ENCODE measurements around the gene FBXL7. TPM values are rescaled to one million over a fixed set of nuclear protein-coding genes. Genes with fewer than 3 reads are reported as not detected.

The FBXL7 gene
- total and polyA plus RNA-seq, 2 donors (not counting 1 experiment from before 2014, with no cell fraction given) = not detected

GRCh38 chr5:15452781-15453180 lies 47.2 kb upstream of the FBXL7 start:
- Histone ChIP-seq H4K20me1 (ENCODE audit: control insufficient read depth, insufficient read depth, low read length, poor library complexity, severe bottlenecking) (no peaks in the 10 kb centered on the region), H3K4me1 (ENCODE audit: control insufficient read depth in 2 of 2, insufficient read depth in 2 of 2, low read length in 2 of 2) (no peaks in the 10 kb centered on the region), H2AFZ (ENCODE audit: insufficient read depth, low read depth, low read length, poor library complexity, severe bottlenecking) (no peak overlapping the region), H3K4me3 (ENCODE audit: control extremely low read depth in 1 of 5, extremely low read depth in 1 of 5, insufficient read depth in 1 of 5, low read depth in 2 of 5, low read length in 4 of 5) (no peak overlapping the region), H3K9ac (ENCODE audit: low read length) (no peak overlapping the region), H3K27me3 (replicated peaks in 1 of 4; ENCODE audit: control extremely low read depth in 1 of 4, control insufficient read depth in 3 of 4, insufficient read depth in 4 of 4, low read length in 3 of 4) (no peaks in the 10 kb centered on the region), H3K36me3 (replicated peaks in 1 of 2; ENCODE audit: control extremely low read depth in 1 of 2, control insufficient read depth in 1 of 2, extremely low read depth in 1 of 2, insufficient read depth in 2 of 2, low read length in 1 of 2) (no peaks in the 10 kb centered on the region), H3K9me3 (ENCODE audit: control extremely low read depth in 1 of 3, control insufficient read depth in 2 of 3, insufficient read depth in 1 of 3, low read length in 2 of 3) (peaks cover 0 to 13% (median 0%) of the 10 kb centered on the region in 3 donors), H3K27ac (ENCODE audit: low read length in 2 of 2) (no peak overlapping the region), H3K4me2 (replicated peaks; ENCODE audit: low read depth, low read length, poor library complexity, severe bottlenecking) (no peak overlapping the region), H3K79me2 (ENCODE audit: control insufficient read depth, insufficient read depth, low read length) (no peaks in the 10 kb centered on the region)
- ATAC-seq (ENCODE audit: low read depth) (no peak), DNase-seq (no peak)
- Mint-ChIP-seq H3K4me3 (no peak overlapping the region), H3K4me1 (no peaks in the 10 kb centered on the region), H3K27ac (no peak overlapping the region), H3K9me3 (ENCODE audit: insufficient read depth) (peaks cover 9% of the 10 kb centered on the region), H3K27me3 (no peaks in the 10 kb centered on the region)
- intact Hi-C loops (cut with micrococcal nuclease) = no loop called here
- ChIA-PET CTCF (no interaction called here), POLR2A (no interaction called here)
- TF ChIP-seq EZH2 (IDR thresholded peaks at IDR 0.05; ENCODE audit: borderline replicate concordance, insufficient read depth, low read depth, low read length, poor library complexity, severe bottlenecking) (no peak), CTCF (IDR thresholded peaks at IDR 0.05) (no peak)
- no CpG with 5 or more reads among the region's 1 CpG for WGBS (ENCODE audit: insufficient coverage)

- ChIA-PET POLR2A (no interaction called here), CTCF (no interaction called here)
- H3K9me3 Mint-ChIP-seq (ENCODE audit: insufficient read depth) = peaks cover 16% of the 10 kb centered on the region
- H3K27ac Mint-ChIP-seq = no peak overlapping the region
- intact Hi-C loops (cut with micrococcal nuclease) = no loop called here
- Histone ChIP-seq H3K27me3 (replicated peaks in 1 of 4; ENCODE audit: control extremely low read depth in 1 of 4, control insufficient read depth in 3 of 4, insufficient read depth in 4 of 4, low read length in 3 of 4) (no peaks in the 10 kb centered on the region), H3K9me3 (ENCODE audit: control extremely low read depth in 1 of 3, control insufficient read depth in 2 of 3, insufficient read depth in 1 of 3, low read length in 2 of 3) (no peaks in the 10 kb centered on the region), H3K36me3 (replicated peaks in 1 of 2; ENCODE audit: control extremely low read depth in 1 of 2, control insufficient read depth in 1 of 2, extremely low read depth in 1 of 2, insufficient read depth in 2 of 2, low read length in 1 of 2) (no peaks in the 10 kb centered on the region), H3K27ac (ENCODE audit: low read length in 2 of 2) (no peak overlapping the region), H4K20me1 (ENCODE audit: control insufficient read depth, insufficient read depth, low read length, poor library complexity, severe bottlenecking) (no peaks in the 10 kb centered on the region), H3K4me2 (replicated peaks; ENCODE audit: low read depth, low read length, poor library complexity, severe bottlenecking) (no peak overlapping the region), H3K4me3 (ENCODE audit: control extremely low read depth in 1 of 5, extremely low read depth in 1 of 5, insufficient read depth in 1 of 5, low read depth in 2 of 5, low read length in 4 of 5) (no peak overlapping the region), H3K9ac (ENCODE audit: low read length) (no peak overlapping the region), H3K4me1 (ENCODE audit: control insufficient read depth in 2 of 2, insufficient read depth in 2 of 2, low read length in 2 of 2) (no peaks in the 10 kb centered on the region), H2AFZ (ENCODE audit: insufficient read depth, low read depth, low read length, poor library complexity, severe bottlenecking) (no peak overlapping the region), H3K79me2 (ENCODE audit: control insufficient read depth, insufficient read depth, low read length) (no peaks in the 10 kb centered on the region)
- no peaks in the 10 kb centered on the region for H3K27me3 Mint-ChIP-seq
- H3K4me3 Mint-ChIP-seq = no peak overlapping the region
- DNase-seq (no peak), ATAC-seq (ENCODE audit: low read depth) (no peak)
- no peaks in the 10 kb centered on the region for H3K4me1 Mint-ChIP-seq
- WGBS (ENCODE audit: insufficient coverage) = no CpG with 5 or more reads among the region's 1 CpG
- TF ChIP-seq CTCF (IDR thresholded peaks at IDR 0.05) (no peak), EZH2 (IDR thresholded peaks at IDR 0.05; ENCODE audit: borderline replicate concordance, insufficient read depth, low read depth, low read length, poor library complexity, severe bottlenecking) (no peak)
These were observed 40.8 kb upstream of the FBXL7 start for GRCh38 chr5:15459200-15459599.

Measured in B cell (primary cell).